H1 (cell line): ENCODE measurements around the gene P3R3URF. TPM values are rescaled to one million over a fixed set of nuclear protein-coding genes. Genes with fewer than 3 reads are reported as not detected.

Experiments
- CTCF ChIA-PET: fragments of 300-600 bp; sonication (Branson Sonifier 250); formaldehyde crosslinking; loops from one replicate; lab custom pipeline; 2021; ENCODE audit not compliant: partially characterized antibody; lab: Charles Lee
- POLR2A ChIA-PET: fragments of 300-600 bp; sonication (Branson Sonifier 250); formaldehyde crosslinking; loops from one replicate; lab custom pipeline; 2021; ENCODE audit warnings: inconsistent platforms; ENCODE audit not compliant: partially characterized antibody; lab: Charles Lee
- DNase-seq, 2 experiments: peaks; one replicate each; pipeline versions ENCODE4 v3.0.0 to v3.0.0-alpha.2; 2010 to 2022; ENCODE audit warnings: low spot score in 2 of 2, low read depth in 1 of 2, mixed read lengths in 1 of 2
- FAIRE-seq: peaks from 2 replicates; lab custom pipeline; 2011; peaks lifted over from hg19 to GRCh38; lab: Jason Lieb, UNC
- H2AFZ ChIP-seq: 2 replicates; pipeline ENCODE4 v1.8.1; 2012; ENCODE audit warnings: low read length, inconsistent platforms
- H2AK5ac ChIP-seq: 2 replicates; pipeline ENCODE4 v1.6.1; 2013; ENCODE audit warnings: low read depth, low read length
- H2BK120ac ChIP-seq: replicated peaks from 2 replicates; pipeline ENCODE3; 2013; ENCODE audit warnings: low read depth, low read length, inconsistent platforms
- H2BK12ac ChIP-seq: 2 replicates; pipeline ENCODE4 v1.6.1; 2013; ENCODE audit warnings: low read depth, low read length
- H2BK15ac ChIP-seq: 2 replicates; pipeline ENCODE4 v1.6.1; 2013; ENCODE audit warnings: low read length
- H2BK20ac ChIP-seq: 2 replicates; pipeline ENCODE4 v1.6.1; 2013; ENCODE audit warnings: low read length
- H2BK5ac ChIP-seq: 2 replicates; pipeline ENCODE4 v1.6.1; 2013; ENCODE audit warnings: low read depth, low read length
- H3K14ac ChIP-seq: 2 replicates; pipeline ENCODE4 v1.6.1; 2013; ENCODE audit warnings: inconsistent platforms; ENCODE audit not compliant: insufficient read length
- H3K18ac ChIP-seq: 2 replicates; pipeline ENCODE4 v1.6.1; 2013; ENCODE audit warnings: low read length; ENCODE audit errors: extremely low read depth
- H3K23ac ChIP-seq: 2 replicates; pipeline ENCODE4 v1.6.1; 2013; ENCODE audit warnings: inconsistent platforms; ENCODE audit not compliant: insufficient read length
- H3K23me2 ChIP-seq: 2 replicates; pipeline ENCODE4 v1.6.1; 2013; ENCODE audit warnings: low read depth, low read length
- H3K27ac ChIP-seq: 2 replicates; pipeline ENCODE4 v1.6.1; 2011; ENCODE audit warnings: low read depth, low read length, inconsistent platforms
- H3K27me3 ChIP-seq, 4 experiments: replicated peaks in 1 of 4; 1 replicate in 1 of 4; 2 replicates in 3 of 4; pipeline versions ENCODE4 v1.6.1 to v1.8.1; 2011 to 2013; ENCODE audit warnings: low read length in 3 of 4, mild to moderate bottlenecking in 3 of 4, inconsistent platforms in 2 of 4, mixed read lengths in 2 of 4, moderate library complexity in 1 of 4; ENCODE audit not compliant: control insufficient read depth in 3 of 4, insufficient read depth in 3 of 4; ENCODE audit errors: extremely low read depth in 1 of 4
- H3K36me3 ChIP-seq, 4 experiments: 2 replicates each; pipeline versions ENCODE4 v1.6.1 to v1.8.1; 2011 to 2013; ENCODE audit warnings: mild to moderate bottlenecking in 4 of 4, low read length in 3 of 4, moderate library complexity in 2 of 4, control low read depth in 1 of 4, inconsistent platforms in 1 of 4; ENCODE audit not compliant: insufficient read depth in 4 of 4, control insufficient read depth in 2 of 4
- H3K4ac ChIP-seq: replicated peaks from 2 replicates; pipeline ENCODE3; 2013; ENCODE audit warnings: low read length, low read depth, mixed read lengths, inconsistent platforms; ENCODE audit not compliant: insufficient read length
- H3K4me1 ChIP-seq, 4 experiments: replicated peaks in 1 of 4; 1 replicate in 1 of 4; 2 replicates in 3 of 4; pipeline versions ENCODE4 v1.6.1 to v1.8.1; 2011 to 2013; ENCODE audit warnings: low read length in 3 of 4, inconsistent platforms in 2 of 4, mixed read lengths in 1 of 4; ENCODE audit not compliant: insufficient read depth in 4 of 4, control insufficient read depth in 3 of 4
- H3K4me2 ChIP-seq, 2 experiments: 2 replicates each; pipeline versions ENCODE4 v1.6.1 to v1.8.1; 2011 to 2013; ENCODE audit warnings: low read depth in 2 of 2, low read length in 2 of 2, control low read depth in 1 of 2, inconsistent platforms in 1 of 2, mild to moderate bottlenecking in 1 of 2; ENCODE audit not compliant: insufficient read depth in 1 of 2
- H3K4me3 ChIP-seq, 4 experiments: fragments of 200-600, 300-600 bp in 1 of 4; sonication (generic), shearing (Covaris generic), sonication (Bioruptor Twin) in 1 of 4; 2 replicates each; pipeline versions ENCODE4 v1.5.1 to v1.8.1; 2011 to 2016; ENCODE audit warnings: low read length in 4 of 4, low read depth in 3 of 4, control low read depth in 2 of 4, inconsistent platforms in 2 of 4, mild to moderate bottlenecking in 2 of 4, mixed read lengths in 1 of 4, moderate library complexity in 1 of 4; ENCODE audit not compliant: insufficient read depth in 2 of 4; ENCODE audit errors: extremely low read depth in 1 of 4
- H3K56ac ChIP-seq: replicated peaks from 2 replicates; pipeline ENCODE3; 2013; ENCODE audit warnings: low read depth, mild to moderate bottlenecking, mixed read lengths, low read length, inconsistent platforms; ENCODE audit not compliant: insufficient read length
- H3K79me1 ChIP-seq: 2 replicates; pipeline ENCODE4 v1.6.1; 2013; ENCODE audit warnings: low read depth, low read length, control low read depth
- H3K79me2 ChIP-seq, 2 experiments: 2 replicates each; pipeline versions ENCODE4 v1.6.1 to v1.8.1; 2012 to 2013; ENCODE audit warnings: low read length in 2 of 2, mild to moderate bottlenecking in 2 of 2, inconsistent platforms in 1 of 2; ENCODE audit not compliant: insufficient read depth in 2 of 2, control insufficient read depth in 1 of 2
- H3K9ac ChIP-seq, 4 experiments: replicated peaks in 1 of 4; 1 replicate in 1 of 4; 2 replicates in 3 of 4; pipeline versions ENCODE4 v1.6.1 to v1.8.1; 2011 to 2013; ENCODE audit warnings: low read depth in 3 of 4, low read length in 3 of 4, control low read depth in 2 of 4, mild to moderate bottlenecking in 2 of 4, moderate library complexity in 2 of 4, inconsistent platforms in 1 of 4; ENCODE audit errors: extremely low read depth in 1 of 4
- H3K9me3 ChIP-seq, 2 experiments: 2 replicates each; pipeline versions ENCODE4 v1.6.1 to v1.8.1; 2012 to 2013; ENCODE audit warnings: mild to moderate bottlenecking in 2 of 2, moderate library complexity in 2 of 2, control low read depth in 1 of 2, inconsistent platforms in 1 of 2, low read depth in 1 of 2, low read length in 1 of 2, mixed read lengths in 1 of 2; ENCODE audit not compliant: insufficient read depth in 2 of 2
- H4K20me1 ChIP-seq, 2 experiments: replicated peaks in 1 of 2; 2 replicates each; pipeline versions ENCODE3 to v1.8.1; 2011 to 2013; ENCODE audit warnings: inconsistent platforms in 2 of 2, low read length in 2 of 2, mild to moderate bottlenecking in 1 of 2; ENCODE audit not compliant: insufficient read depth in 2 of 2, control insufficient read depth in 1 of 2
- H4K5ac ChIP-seq: 2 replicates; pipeline ENCODE4 v1.6.1; 2013; ENCODE audit warnings: low read length, low read depth, mixed read lengths, inconsistent platforms; ENCODE audit not compliant: insufficient read length
- H4K8ac ChIP-seq: 2 replicates; pipeline ENCODE4 v1.8.0; 2013; ENCODE audit warnings: mild to moderate bottlenecking, moderate library complexity, low read length, inconsistent platforms; ENCODE audit not compliant: insufficient read depth; ENCODE audit errors: extremely low read depth
- H4K91ac ChIP-seq: replicated peaks from 2 replicates; pipeline ENCODE3; 2013; ENCODE audit warnings: low read length, mixed read lengths, inconsistent platforms; ENCODE audit not compliant: insufficient read length
- CREB1 ChIP-seq: IDR thresholded peaks from 2 replicates; pipeline ENCODE4 v1.6.1; 2012; ENCODE audit warnings: inconsistent platforms
- SP4 ChIP-seq: IDR thresholded peaks from 2 replicates; pipeline ENCODE4 v1.6.1; 2012; ENCODE audit warnings: low read length, inconsistent platforms
- TEAD4 ChIP-seq: IDR thresholded peaks from 2 replicates; pipeline ENCODE4 v1.6.1; 2012; ENCODE audit warnings: low read depth, low read length, inconsistent platforms, mixed read lengths
- WGBS, 2 experiments: shearing (Covaris generic) in 1 of 2; methylation state at CpG; one replicate each; pipeline versions ENCODE4 v1.1.6 to v1.1.7; 2013 to 2015; ENCODE audit warnings: low lambda C conversion rate in 2 of 2, mixed read lengths in 2 of 2, inconsistent platforms in 1 of 2, low coverage in 1 of 2, missing lambda C conversion rate in 1 of 2; ENCODE audit not compliant: insufficient replicate concordance in 2 of 2, insufficient coverage in 1 of 2, insufficient read length in 1 of 2; ENCODE audit errors: extremely low coverage in 1 of 2, missing lambda C conversion rate in 1 of 2; 5-methylcytosine and 5-hydroxymethylcytosine counted together
- polyA plus RNA-seq, 7 experiments: library from polyadenylated mRNA; depleted of rRNA in 3 of 7; stranded (reverse) in 5 of 7; unstranded in 2 of 7; fragments of >200 nt in 5 of 7; fragments of 200-250 nt in 2 of 7; gene quantifications; 1 replicate in 5 of 7; 2 replicates in 1 of 7; 4 replicates in 1 of 7; pipeline versions ENCODE4 v1.2.1 to v1.2.3, GENCODE V29; 2011 to 2013; ENCODE audit warnings: missing spikeins in 2 of 7, mixed read lengths in 2 of 7
- total RNA-seq: library from RNA; stranded (reverse); fragmentation: NEBNext Ultra II Directional; extraction: Animal tissue kit (Norgen Biotek cat#: 25700); gene quantifications from 2 replicates; pipeline ENCODE4 v1.2.1, GENCODE V29; 2021

Gene P3R3URF
- total and polyA plus RNA-seq, 2 of the 8 experiments (the other 6 are each of a cell fraction or from before 2014, with no cell fraction given): not detected

- no peak overlapping the region for H2BK20ac ChIP-seq
- no peak overlapping the region for H3K14ac ChIP-seq
- no peak overlapping the region for H2AFZ ChIP-seq
- ChIA-PET POLR2A (interaction anchor here (0.9 to 2.3 kb wide), 5 partner anchors 9 to 388 kb away, joined by 3 to 8 read pairs (median 4); partner anchors contain the start of gene LURAP1), CTCF (interaction anchor here (1.1 to 5.8 kb wide), 5 partner anchors 11 to 157 kb away, joined by 3 to 35 read pairs (median 6); no protein-coding TSS in a partner anchor)
- peaks cover 0 to 3% of the 10 kb centered on the region in 2 experiments for H4K20me1 ChIP-seq
- H3K27me3 ChIP-seq: no peaks in the 10 kb centered on the region
- H3K79me1 ChIP-seq: no peaks in the 10 kb centered on the region
- H4K91ac ChIP-seq: no peak overlapping the region
- peaks cover 0 to 8% (median 4%) of the 10 kb centered on the region in 4 experiments; a peak in 5 of 7 replicates for H3K4me1 ChIP-seq
- no peaks in the 10 kb centered on the region for H3K79me2 ChIP-seq
- H2BK120ac ChIP-seq: no peak overlapping the region
- H2AK5ac ChIP-seq: no peak overlapping the region
- H3K18ac ChIP-seq: no peak overlapping the region
- H3K27ac ChIP-seq: no peak overlapping the region
- peaks cover 0 to 11% (median 9%) of the 10 kb centered on the region in 4 experiments; a peak in 5 of 8 replicates for H3K36me3 ChIP-seq
- no peak overlapping the region for H4K5ac ChIP-seq
- no peak overlapping the region for H3K4me3 ChIP-seq
- H3K9me3 ChIP-seq: no peaks in the 10 kb centered on the region
- WGBS, 2 experiments: 92% methylated on average over 9 of the region's 9 CpGs; no CpG with 5 or more reads in 1 of the 2 experiments
- no peak overlapping the region for H3K9ac ChIP-seq
- FAIRE-seq (no peak), DNase-seq (no peak)
- no peak overlapping the region for H3K23ac ChIP-seq
- no peak overlapping the region for H3K4me2 ChIP-seq
- H4K8ac ChIP-seq: no peak overlapping the region
- no peak overlapping the region for H2BK15ac ChIP-seq
- no peak overlapping the region for H3K4ac ChIP-seq
- no peak overlapping the region for H2BK5ac ChIP-seq
- H2BK12ac ChIP-seq: no peak overlapping the region
- TF ChIP-seq SP4 (no peak), CREB1 (no peak), TEAD4 (0 out of 2 replicates have a peak, but pooled peaks have one; percentile 21)
- peaks cover 3% of the 10 kb centered on the region; the same call in 1 of the 2 replicates for H3K23me2 ChIP-seq
- H3K56ac ChIP-seq: no peak overlapping the region
These were observed 17.8 kb upstream of the P3R3URF start for GRCh38 chr1:46193984-46194570.
